B cell (primary cell): ENCODE data around the gene IL17REL. TPM values are rescaled to one million over a fixed set of nuclear protein-coding genes. Genes with fewer than 3 reads are reported as not detected.

Experiments used
- ATAC-seq: fragments of 200-7000 bp; cut with Tn5 transposase; one replicate; pipeline ENCODE4 v1.10.0; 2021; ENCODE audit warnings: low read depth, mild to moderate bottlenecking, moderate number of reproducible peaks, moderate library complexity
- CTCF ChIA-PET: fragments of 350-600 bp; sonication (Branson Sonifier 250); formaldehyde crosslinking; loops from one replicate; lab custom pipeline; 2021; ENCODE audit warnings: antibody characterized with exemption, inconsistent platforms; lab: Charles Lee
- POLR2A ChIA-PET: fragments of 350-600 bp; sonication (Branson Sonifier 250); formaldehyde crosslinking; loops from one replicate; lab custom pipeline; 2021; ENCODE audit warnings: antibody characterized with exemption; lab: Charles Lee
- DNase-seq: peaks from one replicate; pipeline ENCODE4 v3.0.0; 2013
- H2AFZ ChIP-seq: 2 replicates; pipeline ENCODE4 v1.6.1; 2012; ENCODE audit warnings: mild to moderate bottlenecking, low read depth, low read length; ENCODE audit not compliant: insufficient read depth, poor library complexity, severe bottlenecking
- H3K27ac ChIP-seq, 2 donors: 1 replicate in 1 of 2; 2 replicates in 1 of 2; pipeline ENCODE4 v1.5.1; 2012 to 2013; ENCODE audit warnings: low read length in 2 of 2, mild to moderate bottlenecking in 2 of 2, moderate library complexity in 1 of 2
- H3K27me3 ChIP-seq, 4 experiments: fragments of 200-600 bp in 1 of 4; sonication (generic) in 1 of 4; replicated peaks in 1 of 4; 1 replicate in 2 of 4; 2 replicates in 2 of 4; pipeline versions ENCODE4 v1.6.1 to v1.7.0; 2013 to 2016; ENCODE audit warnings: low read length in 3 of 4, mild to moderate bottlenecking in 2 of 4, mixed read lengths in 1 of 4, moderate library complexity in 1 of 4; ENCODE audit not compliant: insufficient read depth in 4 of 4, control insufficient read depth in 3 of 4; ENCODE audit errors: control extremely low read depth in 1 of 4
- H3K36me3 ChIP-seq, 2 experiments: replicated peaks in 1 of 2; 1 replicate in 1 of 2; 2 replicates in 1 of 2; pipeline versions ENCODE4 v1.6.1 to v1.7.1; 2013; ENCODE audit warnings: low read length in 1 of 2; ENCODE audit not compliant: insufficient read depth in 2 of 2, control insufficient read depth in 1 of 2; ENCODE audit errors: control extremely low read depth in 1 of 2, extremely low read depth in 1 of 2
- H3K4me1 ChIP-seq, 2 donors: fragments of 200-600 bp in 1 of 2; sonication (generic) in 1 of 2; 1 replicate in 1 of 2; 2 replicates in 1 of 2; pipeline versions ENCODE4 v1.5.1 to v1.6.1; 2013 to 2017; ENCODE audit warnings: low read length in 2 of 2; ENCODE audit not compliant: control insufficient read depth in 2 of 2, insufficient read depth in 2 of 2
- H3K4me2 ChIP-seq: replicated peaks from 2 replicates; pipeline ENCODE3; 2012; ENCODE audit warnings: mild to moderate bottlenecking, low read depth, low read length; ENCODE audit not compliant: poor library complexity, severe bottlenecking
- H3K4me3 ChIP-seq, 5 experiments: fragments of 200-600 bp in 1 of 5; sonication (generic) in 1 of 5; 1 replicate in 3 of 5; 2 replicates in 2 of 5; pipeline versions ENCODE4 v1.5.1 to v1.7.0; 2011 to 2016; ENCODE audit warnings: low read length in 4 of 5, mild to moderate bottlenecking in 4 of 5, low read depth in 2 of 5, control low read depth in 1 of 5, moderate library complexity in 1 of 5; ENCODE audit not compliant: insufficient read depth in 1 of 5; ENCODE audit errors: control extremely low read depth in 1 of 5, extremely low read depth in 1 of 5
- H3K79me2 ChIP-seq: fragments of 200-600 bp; sonication (generic); one replicate; pipeline ENCODE4 v1.6.0; 2016; ENCODE audit warnings: low read length; ENCODE audit not compliant: control insufficient read depth, insufficient read depth
- H3K9ac ChIP-seq: fragments of 200-600 bp; sonication (generic); 2 replicates; pipeline ENCODE4 v1.6.1; 2017; ENCODE audit warnings: mild to moderate bottlenecking, low read length, moderate library complexity
- H3K9me3 ChIP-seq, 3 donors: one replicate each; pipeline versions ENCODE4 v1.6.1 to v1.7.1; 2013; ENCODE audit warnings: low read length in 2 of 3; ENCODE audit not compliant: control insufficient read depth in 2 of 3, insufficient read depth in 1 of 3; ENCODE audit errors: control extremely low read depth in 1 of 3
- H4K20me1 ChIP-seq: 2 replicates; pipeline ENCODE4 v1.6.0; 2012; ENCODE audit warnings: mild to moderate bottlenecking, low read length; ENCODE audit not compliant: insufficient read depth, control insufficient read depth, poor library complexity, severe bottlenecking
- H3K27ac Mint-ChIP-seq: one replicate; pipeline ENCODE4 v1.8.0; 2021; ENCODE audit warnings: mixed read lengths
- H3K27me3 Mint-ChIP-seq: one replicate; pipeline ENCODE4 v1.8.0; 2021; ENCODE audit warnings: mixed read lengths
- H3K4me1 Mint-ChIP-seq: one replicate; pipeline ENCODE4 v1.8.0; 2021; ENCODE audit warnings: mixed read lengths
- H3K4me3 Mint-ChIP-seq: one replicate; pipeline ENCODE4 v1.8.0; 2021; ENCODE audit warnings: mixed read lengths
- H3K9me3 Mint-ChIP-seq: one replicate; pipeline ENCODE4 v1.8.0; 2022; ENCODE audit warnings: mixed read lengths; ENCODE audit not compliant: insufficient read depth
- EZH2 ChIP-seq: IDR thresholded peaks from 2 replicates; pipeline ENCODE4 v1.6.1; 2012; ENCODE audit warnings: borderline replicate concordance, low read depth, mild to moderate bottlenecking, moderate library complexity, low read length; ENCODE audit not compliant: insufficient read depth, poor library complexity, severe bottlenecking
- WGBS: methylation state at CpG from one replicate; pipeline ENCODE4 v1.1.5; 2013; ENCODE audit warnings: missing lambda C conversion rate; ENCODE audit not compliant: insufficient coverage; 5-methylcytosine and 5-hydroxymethylcytosine counted together
- intact Hi-C: fragments of 100-400 bp; cut with micrococcal nuclease; formaldehyde crosslinking; loops from one replicate; pipeline ENCODE4 v1.10.0; 2022
- polyA plus RNA-seq: library from polyadenylated mRNA; depleted of rRNA; stranded (reverse); fragments of >200 nt; gene quantifications from 2 replicates; pipeline ENCODE4 v1.2.3, GENCODE V29; 2012
- total RNA-seq, 2 donors: library from RNA; stranded (reverse); fragments of 120-200 nt in 1 of 2; gene quantifications; 1 replicate in 1 of 2; 2 replicates in 1 of 2; pipeline versions ENCODE4 v1.2.3 to v1.2.4, GENCODE V29; 2013 to 2022
- TF ChIP-seq, protein P1 (sequence below): fragments of 200-600 bp; IDR thresholded peaks from one replicate; pipeline ENCODE4 v1.8.0; 2022; ENCODE audit warnings: antibody characterized with exemption, mild to moderate bottlenecking

IL17REL gene
- total and polyA plus RNA-seq, 2 donors (not counting 1 experiment from before 2014, with no cell fraction given) = 0.09 to 0.10 TPM

DNA sequence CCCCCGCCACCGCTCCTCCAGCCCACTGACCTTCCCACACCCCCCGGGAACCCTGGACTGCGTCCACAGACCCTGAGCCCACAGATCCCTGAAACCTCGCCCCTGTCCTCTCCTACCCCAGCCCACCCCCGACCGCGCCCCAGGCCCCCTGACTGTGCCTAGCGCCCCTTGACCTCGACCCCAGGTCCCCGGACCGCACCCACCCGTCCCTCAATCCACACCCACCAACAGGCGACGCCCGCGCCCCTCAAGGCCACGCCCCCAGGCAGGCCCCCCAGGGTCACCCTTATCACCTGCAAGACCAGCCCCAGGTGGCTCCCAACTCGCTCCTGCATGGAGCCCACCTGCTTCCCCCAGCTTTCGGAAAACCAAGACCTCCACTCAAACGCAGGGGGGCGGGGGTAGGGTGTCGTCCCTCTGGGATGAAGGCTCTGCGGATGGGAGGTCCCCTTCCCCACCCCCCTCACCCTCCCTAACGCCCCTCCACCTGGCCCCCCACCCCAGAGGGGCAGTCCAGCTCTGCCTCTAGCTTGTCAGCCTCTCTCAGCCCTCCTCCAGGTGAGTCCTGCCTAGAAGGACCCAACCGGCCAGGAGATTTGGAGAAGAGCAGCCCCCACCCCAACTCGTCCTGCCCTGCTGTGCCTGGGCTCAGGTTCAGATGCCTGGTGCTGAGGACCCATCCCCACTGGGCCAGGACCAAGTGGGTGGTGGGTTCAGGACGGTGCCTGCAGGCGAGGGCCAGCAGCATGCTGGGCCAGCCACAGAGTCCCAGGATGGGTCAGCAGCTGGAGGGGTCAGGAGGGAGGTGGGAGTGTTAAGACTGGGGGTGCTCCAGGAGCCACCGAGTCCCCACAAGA, 3.1 kb upstream of the IL17REL start:
- TF ChIP-seq, protein P1, sequence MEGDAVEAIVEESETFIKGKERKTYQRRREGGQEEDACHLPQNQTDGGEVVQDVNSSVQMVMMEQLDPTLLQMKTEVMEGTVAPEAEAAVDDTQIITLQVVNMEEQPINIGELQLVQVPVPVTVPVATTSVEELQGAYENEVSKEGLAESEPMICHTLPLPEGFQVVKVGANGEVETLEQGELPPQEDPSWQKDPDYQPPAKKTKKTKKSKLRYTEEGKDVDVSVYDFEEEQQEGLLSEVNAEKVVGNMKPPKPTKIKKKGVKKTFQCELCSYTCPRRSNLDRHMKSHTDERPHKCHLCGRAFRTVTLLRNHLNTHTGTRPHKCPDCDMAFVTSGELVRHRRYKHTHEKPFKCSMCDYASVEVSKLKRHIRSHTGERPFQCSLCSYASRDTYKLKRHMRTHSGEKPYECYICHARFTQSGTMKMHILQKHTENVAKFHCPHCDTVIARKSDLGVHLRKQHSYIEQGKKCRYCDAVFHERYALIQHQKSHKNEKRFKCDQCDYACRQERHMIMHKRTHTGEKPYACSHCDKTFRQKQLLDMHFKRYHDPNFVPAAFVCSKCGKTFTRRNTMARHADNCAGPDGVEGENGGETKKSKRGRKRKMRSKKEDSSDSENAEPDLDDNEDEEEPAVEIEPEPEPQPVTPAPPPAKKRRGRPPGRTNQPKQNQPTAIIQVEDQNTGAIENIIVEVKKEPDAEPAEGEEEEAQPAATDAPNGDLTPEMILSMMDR = no peak
- no peak for TF ChIP-seq EZH2

More for the DNA sequence above, 3.1 kb upstream of the IL17REL start:
- CTCF ChIA-PET = interaction anchor here (3.8 kb wide), 1 partner anchor 85 kb away, joined by 12 read pairs; no protein-coding TSS in a partner anchor
- Histone ChIP-seq H3K9ac (no peak overlapping the region), H3K4me2 (peak overlapping the region; percentile 54), H3K4me1 (peaks cover 55 to 60% of the 10 kb centered on the region in 2 donors), H3K79me2 (no peaks in the 10 kb centered on the region), H3K4me3 (no peak overlapping the region), H4K20me1 (no peaks in the 10 kb centered on the region), H3K27ac (no peak overlapping the region), H2AFZ (no peak overlapping the region), H3K36me3 (no peaks in the 10 kb centered on the region), H3K9me3 (peaks cover 0 to 6% (median 0%) of the 10 kb centered on the region in 3 donors), H3K27me3 (peaks cover 0 to 32% (median 10%) of the 10 kb centered on the region in 4 experiments)
- intact Hi-C loops = loop anchor here (5.0 kb wide), 1 partner anchor 33 kb away; no protein-coding TSS in a partner anchor
- H3K9me3 Mint-ChIP-seq = no peaks in the 10 kb centered on the region
- 54% methylated on average over 16 of the region's 30 CpGs for WGBS
- peaks cover 3% of the 10 kb centered on the region for H3K27me3 Mint-ChIP-seq
- H3K4me1 Mint-ChIP-seq = peaks cover 55% of the 10 kb centered on the region
- peak overlapping the region; percentile 41 for H3K27ac Mint-ChIP-seq
- POLR2A ChIA-PET = interaction anchor here (1.0 kb wide), 1 partner anchor 53 kb away, joined by 4 read pairs; no protein-coding TSS in a partner anchor
- peak overlapping the region; percentile 13 for H3K4me3 Mint-ChIP-seq
- ATAC-seq (no peak), DNase-seq (no peak)
